Upper lobe of left lung (tissue), 4 donors: ENCODE measurements around the gene HDAC5.
A peak's percentile ranks its signal among the peaks of the same experiment; 100 is the strongest.

Source experiments
- EP300 ChIP-seq, 4 donors: sonication (generic); formaldehyde crosslinking; IDR thresholded peaks; one replicate each; pipeline ENCODE4 v1.5.1; 2017; ENCODE audit warnings: antibody characterized with exemption in 4 of 4, control low read depth in 2 of 4
- POLR2A ChIP-seq, 4 donors: fragments of 450-650 bp; IDR thresholded peaks; one replicate each; pipeline ENCODE4 v1.5.1; 2016 to 2017; ENCODE audit warnings: antibody characterized with exemption in 4 of 4, mild to moderate bottlenecking in 2 of 4
- POLR2AphosphoS5 ChIP-seq, 2 donors: sonication (generic); formaldehyde crosslinking; IDR thresholded peaks; one replicate each; pipeline ENCODE4 v1.5.1; 2017; ENCODE audit warnings: antibody characterized with exemption in 2 of 2
- TF ChIP-seq, protein P1 (sequence below), 6 experiments: fragments of 450-650 bp in 4 of 6; fragments of 200-600 bp in 2 of 6; sonication (generic) in 2 of 6; IDR thresholded peaks; one replicate each; pipeline ENCODE4 v1.5.1; 2016 to 2019; ENCODE audit warnings: antibody characterized with exemption in 6 of 6

DNA sequence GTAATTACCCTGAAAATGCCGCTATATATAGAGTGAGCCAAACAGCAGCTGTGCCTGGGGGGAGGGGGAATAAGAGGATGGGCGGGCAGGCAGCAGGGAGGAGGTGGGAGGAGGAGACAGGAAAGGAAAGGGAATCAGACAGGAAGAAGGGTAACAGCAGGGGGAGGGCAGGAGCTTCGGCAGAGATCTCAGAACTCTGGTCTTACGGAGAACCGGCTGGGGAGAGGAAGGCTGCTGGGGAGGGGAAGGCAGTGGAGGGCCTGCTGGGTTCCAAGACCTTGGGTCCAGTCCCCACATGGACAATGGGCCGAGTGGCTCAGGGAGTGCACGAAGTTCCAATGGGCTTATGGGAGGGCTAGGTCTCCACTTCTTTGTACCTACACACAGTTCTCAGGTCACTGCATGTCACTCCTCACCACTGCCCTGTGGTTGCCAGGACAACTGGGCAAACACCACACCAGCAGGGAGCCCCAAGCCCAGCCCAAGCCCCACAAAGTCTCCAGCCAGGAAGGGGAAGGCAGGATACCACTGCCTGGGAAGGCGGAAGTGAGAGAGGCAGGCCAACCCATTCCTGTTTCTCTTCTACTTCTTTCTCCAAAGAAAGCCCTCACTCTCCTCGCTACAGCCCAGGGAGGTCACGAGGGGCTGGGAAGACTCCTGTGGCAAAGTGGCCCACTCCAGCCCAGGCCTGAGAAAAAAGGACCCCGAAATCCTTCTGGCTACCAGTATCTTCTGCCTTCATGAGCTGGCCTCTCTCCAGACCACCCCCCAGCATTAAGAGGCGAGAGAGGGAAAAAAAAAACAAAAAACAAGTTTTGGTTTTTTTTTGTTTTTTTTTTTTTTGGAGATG lies 27.6 kb downstream of the HDAC5 start:
- TF ChIP-seq, protein P1, sequence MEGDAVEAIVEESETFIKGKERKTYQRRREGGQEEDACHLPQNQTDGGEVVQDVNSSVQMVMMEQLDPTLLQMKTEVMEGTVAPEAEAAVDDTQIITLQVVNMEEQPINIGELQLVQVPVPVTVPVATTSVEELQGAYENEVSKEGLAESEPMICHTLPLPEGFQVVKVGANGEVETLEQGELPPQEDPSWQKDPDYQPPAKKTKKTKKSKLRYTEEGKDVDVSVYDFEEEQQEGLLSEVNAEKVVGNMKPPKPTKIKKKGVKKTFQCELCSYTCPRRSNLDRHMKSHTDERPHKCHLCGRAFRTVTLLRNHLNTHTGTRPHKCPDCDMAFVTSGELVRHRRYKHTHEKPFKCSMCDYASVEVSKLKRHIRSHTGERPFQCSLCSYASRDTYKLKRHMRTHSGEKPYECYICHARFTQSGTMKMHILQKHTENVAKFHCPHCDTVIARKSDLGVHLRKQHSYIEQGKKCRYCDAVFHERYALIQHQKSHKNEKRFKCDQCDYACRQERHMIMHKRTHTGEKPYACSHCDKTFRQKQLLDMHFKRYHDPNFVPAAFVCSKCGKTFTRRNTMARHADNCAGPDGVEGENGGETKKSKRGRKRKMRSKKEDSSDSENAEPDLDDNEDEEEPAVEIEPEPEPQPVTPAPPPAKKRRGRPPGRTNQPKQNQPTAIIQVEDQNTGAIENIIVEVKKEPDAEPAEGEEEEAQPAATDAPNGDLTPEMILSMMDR (IDR thresholded peaks at IDR 0.05): peak in 2 of 6 experiments; percentile 5 to 28
- TF ChIP-seq POLR2A (IDR thresholded peaks at IDR 0.05): peak in 1 of 4 donors; percentile 23
- TF ChIP-seq POLR2AphosphoS5 (IDR thresholded peaks at IDR 0.05): peak; percentile 35 to 42
- TF ChIP-seq EP300 (IDR thresholded peaks at IDR 0.05): no peak
